ENCODE results near the gene PHYH.
"Not testable (repeated sequence)": the region's sequence is repeated elsewhere in the genome, so short reads cannot be mapped to it uniquely, and the experiment has no call there.

PHYH gene

DNA sequence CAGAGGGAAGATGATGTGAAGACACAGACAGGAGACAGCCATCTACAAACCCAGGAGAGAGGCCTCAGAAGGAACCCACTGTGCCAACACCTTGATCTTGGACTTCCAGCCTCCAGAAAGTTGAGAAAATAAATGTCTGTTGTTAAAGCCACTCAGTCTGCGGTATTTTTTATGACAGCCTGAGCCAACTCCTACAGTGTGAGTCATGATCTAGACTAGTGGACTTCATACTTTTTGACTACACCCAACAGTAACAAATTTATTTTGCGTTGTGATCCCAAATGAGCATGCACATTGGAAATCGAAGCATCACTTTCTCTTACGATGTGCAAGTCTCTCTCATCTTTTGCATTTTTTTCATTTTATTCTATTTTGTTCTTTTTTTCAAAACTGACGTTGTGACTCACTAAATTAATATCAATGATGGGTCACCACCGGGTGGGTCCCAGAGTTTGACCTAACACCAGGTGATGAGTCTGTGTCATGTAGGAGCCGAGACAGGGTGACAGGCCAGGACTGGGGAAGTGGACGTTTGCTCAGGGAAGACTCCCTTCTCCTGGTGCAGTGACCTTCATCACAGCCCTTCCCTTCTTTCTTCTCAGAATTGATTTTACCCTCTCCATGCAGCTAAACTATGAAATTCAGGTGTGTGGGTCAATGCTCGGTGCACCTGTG lies 28.9 kb downstream of the PHYH start:
- no peak for DNase-seq

GRCh38 chr10:13268841-13269240 lies 31.0 kb downstream of the PHYH start:
- DNase-seq = no peak

GRCh38 chr10:13268310-13268709 lies 31.6 kb downstream of the PHYH start:
- no peak for DNase-seq

- no peak for DNase-seq
Measured at GRCh38 chr10:13263591-13263990, 36.3 kb downstream of the PHYH start.

DNA sequence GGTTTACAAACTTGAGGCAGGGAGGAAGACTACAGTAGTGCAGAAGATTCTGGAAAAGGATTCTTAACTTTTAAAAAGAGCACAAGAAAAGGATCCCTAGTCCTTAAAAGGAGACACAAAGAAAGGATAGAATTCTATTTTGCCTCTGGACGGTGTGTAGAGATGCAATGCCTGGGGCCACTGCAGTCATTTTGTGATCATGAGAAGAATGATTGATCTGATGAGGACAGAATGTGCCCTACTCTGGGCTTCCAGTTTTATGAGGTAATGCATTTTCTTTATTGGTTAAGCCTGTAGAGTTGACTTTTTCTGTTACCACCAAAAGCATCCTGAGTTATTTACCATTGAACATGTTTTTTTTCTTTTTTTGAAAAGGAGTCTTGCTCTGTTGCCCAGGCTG lies 37.4 kb downstream of the PHYH start:
- no peak for DNase-seq

- DNase-seq = no peak
Measured at GRCh38 chr10:13257621-13258140, 42.2 kb downstream of the PHYH start.

DNA sequence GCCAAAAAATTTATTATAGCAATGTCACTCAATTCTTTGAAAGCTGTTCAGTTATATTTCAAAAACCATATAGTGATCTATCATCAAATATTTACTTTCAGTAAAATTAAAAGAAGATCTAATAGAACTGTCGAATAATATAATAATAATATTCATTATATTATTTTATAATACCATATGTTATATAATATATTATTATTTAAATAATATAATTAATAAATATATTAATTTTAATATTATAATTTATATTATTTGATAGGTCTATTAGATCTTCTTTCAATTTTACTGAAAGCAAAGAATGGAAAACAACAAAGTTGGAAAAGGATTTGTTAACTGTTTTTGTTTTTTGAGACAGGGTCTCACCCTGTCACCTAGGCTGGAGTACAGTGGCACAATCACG lies 43.2 kb downstream of the PHYH start:
- no peak for DNase-seq

GRCh38 chr10:13253726-13254125 lies 46.1 kb downstream of the PHYH start:
- no peak for DNase-seq

DNA sequence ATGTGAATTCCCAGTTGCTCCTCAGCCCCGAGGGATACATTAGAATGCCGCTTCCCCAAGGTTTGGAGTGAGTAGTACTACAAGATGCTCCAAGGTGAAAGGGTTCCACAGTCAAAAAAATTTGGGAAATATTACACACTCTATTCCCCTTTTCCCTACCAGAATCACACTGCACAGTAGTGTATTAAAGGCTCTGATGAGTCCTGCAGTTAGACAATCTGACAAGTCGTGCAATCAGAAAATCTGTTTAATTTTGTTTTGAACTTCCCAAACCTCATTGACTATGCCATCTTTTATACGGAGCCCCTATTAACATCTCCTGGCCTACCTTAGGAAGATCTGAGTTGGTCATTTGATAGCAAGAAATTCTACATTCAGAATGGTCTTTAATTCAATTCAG lies 52.1 kb downstream of the PHYH start:
- no peak for DNase-seq

DNA sequence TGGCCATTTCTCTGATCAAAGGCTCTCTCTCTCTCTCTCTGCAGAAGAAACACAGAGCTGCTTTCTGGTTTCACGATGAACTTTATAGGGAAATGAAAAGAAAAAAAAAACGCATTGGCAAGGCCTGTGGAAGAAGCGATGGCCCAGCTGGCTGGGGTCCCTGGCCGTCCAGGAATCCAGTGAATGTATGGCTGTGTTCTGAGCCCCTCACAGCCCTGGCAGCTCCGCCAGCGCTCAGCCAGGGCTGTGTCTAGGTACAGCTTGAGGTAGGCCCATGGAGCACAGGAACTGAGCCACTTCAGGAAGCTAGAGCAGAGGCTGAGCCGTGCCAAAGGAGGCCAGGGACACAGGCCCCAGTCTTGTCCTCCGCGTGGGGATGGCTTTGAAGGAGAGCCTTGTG lies 52.6 kb downstream of the PHYH start:
- DNase-seq = no peak

DNA sequence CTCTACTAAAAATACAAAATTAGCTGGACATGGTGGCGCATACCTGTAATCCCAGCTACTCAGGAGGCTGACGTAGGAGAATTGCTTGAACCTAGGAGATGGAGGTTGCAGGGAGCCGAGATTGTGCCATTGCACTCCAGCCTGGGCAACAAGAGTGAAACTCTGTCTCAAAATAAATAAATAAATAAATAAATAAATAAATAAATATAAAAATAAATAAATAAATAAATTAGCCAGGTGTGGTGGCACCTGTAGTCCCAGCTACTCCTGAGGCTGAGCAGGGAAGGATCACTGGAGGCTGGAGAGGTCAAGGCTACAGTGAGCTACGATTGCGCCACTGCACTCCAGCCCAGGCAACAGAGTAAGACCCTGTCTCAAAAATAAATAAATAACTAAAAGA lies 57.6 kb downstream of the PHYH start:
- not testable (repeated sequence) for DNase-seq

- DNase-seq = no peak
Measured at GRCh38 chr10:13241613-13242012, 58.3 kb downstream of the PHYH start.

- DNase-seq = no peak
Measured at GRCh38 chr10:13239923-13240322, 59.9 kb downstream of the PHYH start.

GRCh38 chr10:13238271-13239077 lies 61.4 kb downstream of the PHYH start:
- no peak for DNase-seq

- no peak for DNase-seq
Measured at GRCh38 chr10:13236638-13237037, 63.2 kb downstream of the PHYH start.

- DNase-seq = not testable (repeated sequence)
Measured at GRCh38 chr10:13234736-13235135, 65.1 kb downstream of the PHYH start.

GRCh38 chr10:13234172-13234571 lies 65.7 kb downstream of the PHYH start, which contains the start of gene UCMA:
UCMA (minus strand) TSS chr10:13234374; CDS start chr10:13234258, 116 bp downstream.
- DNase-seq = no peak

DNA sequence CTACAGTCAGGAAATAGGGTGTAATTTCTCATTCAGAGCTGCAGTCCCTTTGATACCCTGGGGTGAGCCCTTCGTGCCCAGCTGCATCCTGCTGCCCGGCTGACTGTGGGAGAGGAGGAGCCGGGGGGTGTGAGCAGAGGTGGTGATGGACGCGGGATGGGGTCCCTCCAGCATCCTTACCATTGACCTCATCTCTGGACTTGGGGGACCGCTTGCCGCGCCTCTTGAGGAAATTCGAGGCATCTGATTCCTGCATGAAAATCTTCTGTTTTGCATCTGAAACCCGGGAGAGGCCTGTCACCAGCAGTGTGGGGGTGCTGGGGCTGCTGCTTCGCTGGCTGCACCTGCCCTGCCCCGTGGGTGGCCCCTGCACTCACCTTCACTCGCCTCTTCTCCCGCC lies 66.5 kb downstream of the PHYH start:
- no peak for DNase-seq

DNA sequence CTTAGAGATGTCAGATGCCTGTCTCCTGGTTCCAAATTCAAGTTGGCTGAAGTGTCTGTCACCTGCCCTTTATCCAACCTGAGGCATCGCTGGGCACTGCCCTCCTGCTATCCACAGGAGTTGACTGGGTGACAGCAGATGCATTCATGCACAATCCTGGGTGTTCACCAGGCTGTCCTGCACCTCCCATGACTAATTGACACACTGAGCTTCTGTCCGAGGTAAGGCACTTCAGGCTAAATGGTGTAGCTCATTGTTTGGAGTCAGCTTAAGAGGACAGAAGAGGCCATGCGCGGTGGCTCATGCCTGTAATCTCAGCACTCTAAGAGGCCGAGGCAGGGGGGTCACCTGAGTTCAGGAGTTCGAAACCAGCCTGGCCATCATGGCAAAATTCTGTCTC lies 68.1 kb downstream of the PHYH start:
- no peak for DNase-seq

DNA sequence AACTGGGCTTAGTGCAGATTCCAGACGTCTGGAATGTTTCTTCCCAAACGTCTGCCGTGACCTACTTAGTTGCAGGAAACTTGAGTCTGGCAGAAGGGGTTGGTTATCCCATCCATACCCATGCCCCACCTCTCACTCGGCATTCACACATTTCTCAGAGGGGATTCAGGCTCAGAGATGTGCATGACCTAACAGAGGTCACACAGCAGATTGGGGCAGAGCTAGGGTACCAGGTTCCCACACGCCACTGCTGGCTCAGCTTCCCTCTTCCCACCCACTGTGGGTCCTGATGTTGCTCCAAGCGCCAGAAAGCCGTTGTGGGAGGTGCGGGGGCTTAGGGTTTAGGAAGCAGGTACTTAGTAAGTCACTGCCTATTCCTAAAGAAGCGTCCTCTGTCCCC lies 68.7 kb downstream of the PHYH start:
- no peak for DNase-seq
